Loucy (cell line): ENCODE results near the gene AAR2.

Experiments used
- H2AFZ ChIP-seq: fragments of 200-600 bp; sonication (generic); 2 replicates; pipeline ENCODE4 v1.6.0; 2016; ENCODE audit warnings: antibody characterized with exemption, mild to moderate bottlenecking, low read length, moderate library complexity
- H3F3A ChIP-seq: fragments of 200-600 bp; 2 replicates; pipeline ENCODE4 v1.6.0; 2016; ENCODE audit warnings: antibody characterized with exemption, low read depth, mild to moderate bottlenecking
- H3K27me3 ChIP-seq: fragments of 200-600 bp; sonication (generic); 2 replicates; pipeline ENCODE4 v1.6.1; 2014; ENCODE audit warnings: low read length, mild to moderate bottlenecking; ENCODE audit not compliant: insufficient read depth, poor library complexity, severe bottlenecking
- H3K36me3 ChIP-seq: fragments of 200-600 bp; sonication (generic); 2 replicates; pipeline ENCODE4 v1.6.1; 2016; ENCODE audit warnings: low read length; ENCODE audit not compliant: insufficient read depth
- H3K4me1 ChIP-seq: fragments of 200-600 bp; sonication (generic); 2 replicates; pipeline ENCODE4 v1.5.1; 2014; ENCODE audit warnings: low read length, mild to moderate bottlenecking; ENCODE audit not compliant: insufficient read depth, poor library complexity, severe bottlenecking
- H3K4me2 ChIP-seq: fragments of 200-600 bp; sonication (generic); 2 replicates; pipeline ENCODE4 v1.6.0; 2014; ENCODE audit warnings: antibody characterized with exemption, low read length, low read depth, mild to moderate bottlenecking; ENCODE audit not compliant: poor library complexity, severe bottlenecking
- H3K4me3 ChIP-seq: fragments of 200-600 bp; sonication (generic); 2 replicates; pipeline ENCODE4 v1.5.1; 2014; ENCODE audit warnings: low read length, mild to moderate bottlenecking, mixed read lengths; ENCODE audit not compliant: poor library complexity, severe bottlenecking
- H3K79me2 ChIP-seq: fragments of 200-600 bp; sonication (generic); 2 replicates; pipeline ENCODE4 v1.6.1; 2014; ENCODE audit warnings: low read length; ENCODE audit not compliant: insufficient read depth
- H3K9ac ChIP-seq: fragments of 200-600 bp; sonication (generic); 2 replicates; pipeline ENCODE4 v1.6.0; 2014; ENCODE audit warnings: mild to moderate bottlenecking, low read depth, low read length, moderate library complexity; ENCODE audit not compliant: poor library complexity, severe bottlenecking
- H3K9me2 ChIP-seq: fragments of 200-600 bp; sonication (generic); replicated peaks from 2 replicates; pipeline ENCODE4 v1.6.1; 2016; ENCODE audit warnings: low read depth, low read length, mixed read lengths
- H3K9me3 ChIP-seq: fragments of 200-600 bp; sonication (generic); 2 replicates; pipeline ENCODE4 v1.6.1; 2014; ENCODE audit warnings: mild to moderate bottlenecking, antibody characterized with exemption, low read length, low read depth; ENCODE audit not compliant: insufficient read depth
- H4K20me1 ChIP-seq: fragments of 200-600 bp; sonication (generic); 2 replicates; pipeline ENCODE4 v1.6.0; 2014; ENCODE audit warnings: antibody characterized with exemption, low read length, mild to moderate bottlenecking; ENCODE audit not compliant: insufficient read depth, poor library complexity, severe bottlenecking
- CTCF ChIP-seq: fragments of 200-600 bp; sonication (generic); conservative IDR thresholded peaks from 2 replicates; pipeline ENCODE4 v1.5.1; 2014; ENCODE audit warnings: mild to moderate bottlenecking, antibody characterized with exemption, low read length
- EZH2phosphoT487 ChIP-seq: fragments of 200-600 bp; IDR thresholded peaks from 2 replicates; pipeline ENCODE4 v1.6.1; 2018; ENCODE audit warnings: antibody characterized with exemption, mild to moderate bottlenecking, moderate library complexity, borderline replicate concordance

The AAR2 gene

GRCh38 chr20:36246401-36246800 is 10.1 kb downstream of the AAR2 start:
- Histone ChIP-seq H4K20me1 (peaks cover 4% of the 10 kb centered on the region), H3K36me3 (peaks cover 65% of the 10 kb centered on the region; the same call in 1 of the 2 replicates), H3K4me2 (no peak overlapping the region), H3K9me3 (no peaks in the 10 kb centered on the region), H2AFZ (no peak overlapping the region), H3K27me3 (no peaks in the 10 kb centered on the region), H3F3A (no peaks in the 10 kb centered on the region), H3K4me1 (no peaks in the 10 kb centered on the region), H3K9ac (no peak overlapping the region), H3K79me2 (peaks cover 10% of the 10 kb centered on the region; the same call in 1 of the 2 replicates), H3K9me2 (no peaks in the 10 kb centered on the region), H3K4me3 (no peak overlapping the region)
- TF ChIP-seq CTCF (no peak), EZH2phosphoT487 (no peak)

GRCh38 chr20:36248836-36249235 is 12.6 kb downstream of the AAR2 start:
- no peak for TF ChIP-seq EZH2phosphoT487
- TF ChIP-seq CTCF, result no peak
- Histone ChIP-seq H3K4me2 (no peak overlapping the region), H3K4me1 (no peaks in the 10 kb centered on the region), H3F3A (no peaks in the 10 kb centered on the region), H3K9me2 (no peaks in the 10 kb centered on the region), H3K9me3 (no peaks in the 10 kb centered on the region), H3K4me3 (no peak overlapping the region), H3K27me3 (no peaks in the 10 kb centered on the region), H4K20me1 (peaks cover 3% of the 10 kb centered on the region), H3K36me3 (peaks cover 58% of the 10 kb centered on the region; the same call in 1 of the 2 replicates), H3K9ac (no peak overlapping the region), H2AFZ (no peak overlapping the region), H3K79me2 (peaks cover 8% of the 10 kb centered on the region; the same call in 1 of the 2 replicates)

- peak overlapping the region; percentile 30 for H3K4me2 ChIP-seq
- no peaks in the 10 kb centered on the region for H4K20me1 ChIP-seq
- peaks cover 53% of the 10 kb centered on the region; the same call in 1 of the 2 replicates for H3K36me3 ChIP-seq
- H3K9me3 ChIP-seq, result no peaks in the 10 kb centered on the region
- no peak for TF ChIP-seq EZH2phosphoT487
- TF ChIP-seq CTCF, result no peak
- H3K9ac ChIP-seq, result no peak overlapping the region
- H3K4me1 ChIP-seq, result no peaks in the 10 kb centered on the region
- no peaks in the 10 kb centered on the region for H3K9me2 ChIP-seq
- no peak overlapping the region for H3K4me3 ChIP-seq
- peaks cover 8% of the 10 kb centered on the region; the same call in 1 of the 2 replicates for H3K79me2 ChIP-seq
- no peak overlapping the region for H2AFZ ChIP-seq
- no peaks in the 10 kb centered on the region for H3F3A ChIP-seq
- no peaks in the 10 kb centered on the region for H3K27me3 ChIP-seq
Observed at GRCh38 chr20:36249450-36249849, 13.2 kb downstream of the AAR2 start.
